ENCODE results near the gene FREY1. TPM values are rescaled to one million over a fixed set of nuclear protein-coding genes. Genes with fewer than 3 reads are reported as not detected.

FREY1 gene
- total and polyA plus RNA-seq, 9 of the 15 experiments (the other 6 are each of a cell fraction or from before 2014, with no cell fraction given) = 0.25 to 1.5 (median 1.1) TPM; not detected in 5

DNA sequence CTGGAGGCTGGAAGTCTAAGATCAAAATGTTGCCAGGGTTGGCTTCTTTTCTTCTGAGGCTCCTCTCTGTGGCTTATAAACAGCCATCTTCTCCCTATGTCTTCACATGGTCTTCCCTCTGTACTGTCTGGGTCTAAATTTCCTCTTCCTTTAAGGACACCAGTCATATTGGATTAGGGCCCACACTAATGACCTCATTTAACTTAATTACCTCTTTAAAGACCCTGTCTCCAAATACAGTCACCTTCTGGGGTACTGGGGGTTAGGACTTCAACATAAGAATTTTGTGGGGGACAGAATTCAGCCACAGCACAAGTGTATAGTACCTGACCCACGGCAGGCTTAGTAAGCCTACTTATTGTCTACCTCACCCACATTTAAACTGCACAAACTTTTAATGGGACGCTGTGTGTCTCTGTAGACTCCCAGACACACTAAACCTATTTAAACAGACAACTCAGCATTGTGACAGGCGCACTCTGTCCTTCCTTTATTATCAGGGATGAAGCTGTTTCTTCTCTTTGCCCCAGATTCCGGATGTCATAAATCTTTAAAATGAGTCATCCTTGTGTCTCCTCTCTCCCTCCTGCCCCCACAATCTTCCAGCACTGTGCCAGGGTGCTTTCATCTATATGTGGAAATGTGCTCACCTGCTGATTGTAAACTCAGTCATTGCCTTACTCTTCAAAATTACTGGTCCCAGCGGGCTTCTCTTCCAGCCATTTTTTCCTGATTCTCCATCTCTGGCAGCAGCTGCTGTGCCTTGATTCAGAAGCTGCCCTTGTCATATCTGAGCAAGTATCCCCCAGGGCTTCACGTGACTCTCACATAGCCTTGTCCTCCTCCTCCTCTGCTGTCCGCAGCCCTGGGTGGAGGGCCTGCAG lies 27.0 kb downstream of the FREY1 start (continued):
- peak; percentile 58 for TF ChIP-seq MAFG (tag; conservative IDR thresholded peaks at IDR 0.05)
- peak; percentile 58 for TF ChIP-seq TCF3 (CRISPR knock-in tag; IDR thresholded peaks at IDR 0.05)
- TF ChIP-seq ZNF143 (CRISPR knock-in tag; IDR thresholded peaks at IDR 0.05) = no peak
- TF ChIP-seq GABPA (tag; conservative IDR thresholded peaks at IDR 0.05; ENCODE audit: low read depth) = no peak; the same call in 1 of the 2 replicates
- TF ChIP-seq, protein P1, sequence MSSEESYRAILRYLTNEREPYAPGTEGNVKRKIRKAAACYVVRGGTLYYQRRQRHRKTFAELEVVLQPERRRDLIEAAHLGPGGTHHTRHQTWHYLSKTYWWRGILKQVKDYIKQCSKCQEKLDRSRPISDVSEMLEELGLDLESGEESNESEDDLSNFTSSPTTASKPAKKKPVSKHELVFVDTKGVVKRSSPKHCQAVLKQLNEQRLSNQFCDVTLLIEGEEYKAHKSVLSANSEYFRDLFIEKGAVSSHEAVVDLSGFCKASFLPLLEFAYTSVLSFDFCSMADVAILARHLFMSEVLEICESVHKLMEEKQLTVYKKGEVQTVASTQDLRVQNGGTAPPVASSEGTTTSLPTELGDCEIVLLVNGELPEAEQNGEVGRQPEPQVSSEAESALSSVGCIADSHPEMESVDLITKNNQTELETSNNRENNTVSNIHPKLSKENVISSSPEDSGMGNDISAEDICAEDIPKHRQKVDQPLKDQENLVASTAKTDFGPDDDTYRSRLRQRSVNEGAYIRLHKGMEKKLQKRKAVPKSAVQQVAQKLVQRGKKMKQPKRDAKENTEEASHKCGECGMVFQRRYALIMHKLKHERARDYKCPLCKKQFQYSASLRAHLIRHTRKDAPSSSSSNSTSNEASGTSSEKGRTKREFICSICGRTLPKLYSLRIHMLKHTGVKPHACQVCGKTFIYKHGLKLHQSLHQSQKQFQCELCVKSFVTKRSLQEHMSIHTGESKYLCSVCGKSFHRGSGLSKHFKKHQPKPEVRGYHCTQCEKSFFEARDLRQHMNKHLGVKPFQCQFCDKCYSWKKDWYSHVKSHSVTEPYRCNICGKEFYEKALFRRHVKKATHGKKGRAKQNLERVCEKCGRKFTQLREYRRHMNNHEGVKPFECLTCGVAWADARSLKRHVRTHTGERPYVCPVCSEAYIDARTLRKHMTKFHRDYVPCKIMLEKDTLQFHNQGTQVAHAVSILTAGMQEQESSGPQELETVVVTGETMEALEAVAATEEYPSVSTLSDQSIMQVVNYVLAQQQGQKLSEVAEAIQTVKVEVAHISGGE (CRISPR knock-in tag; IDR thresholded peaks at IDR 0.05) = no peak
- no peak for TF ChIP-seq ZBED1 (IDR thresholded peaks at IDR 0.05)
- no peak for TF ChIP-seq POLR2A (conservative IDR thresholded peaks at IDR 0.05)
- no peak for TF ChIP-seq MYBL2 (IDR thresholded peaks at IDR 0.05; ENCODE audit: low read depth)
- TF ChIP-seq MYBL2 (CRISPR knock-in tag; IDR thresholded peaks at IDR 0.05; ENCODE audit: borderline replicate concordance) = no peak
- no peak for TF ChIP-seq KLF13 (tag; IDR thresholded peaks at IDR 0.05; ENCODE audit: borderline replicate concordance, low read depth)
- TF ChIP-seq, protein P2, sequence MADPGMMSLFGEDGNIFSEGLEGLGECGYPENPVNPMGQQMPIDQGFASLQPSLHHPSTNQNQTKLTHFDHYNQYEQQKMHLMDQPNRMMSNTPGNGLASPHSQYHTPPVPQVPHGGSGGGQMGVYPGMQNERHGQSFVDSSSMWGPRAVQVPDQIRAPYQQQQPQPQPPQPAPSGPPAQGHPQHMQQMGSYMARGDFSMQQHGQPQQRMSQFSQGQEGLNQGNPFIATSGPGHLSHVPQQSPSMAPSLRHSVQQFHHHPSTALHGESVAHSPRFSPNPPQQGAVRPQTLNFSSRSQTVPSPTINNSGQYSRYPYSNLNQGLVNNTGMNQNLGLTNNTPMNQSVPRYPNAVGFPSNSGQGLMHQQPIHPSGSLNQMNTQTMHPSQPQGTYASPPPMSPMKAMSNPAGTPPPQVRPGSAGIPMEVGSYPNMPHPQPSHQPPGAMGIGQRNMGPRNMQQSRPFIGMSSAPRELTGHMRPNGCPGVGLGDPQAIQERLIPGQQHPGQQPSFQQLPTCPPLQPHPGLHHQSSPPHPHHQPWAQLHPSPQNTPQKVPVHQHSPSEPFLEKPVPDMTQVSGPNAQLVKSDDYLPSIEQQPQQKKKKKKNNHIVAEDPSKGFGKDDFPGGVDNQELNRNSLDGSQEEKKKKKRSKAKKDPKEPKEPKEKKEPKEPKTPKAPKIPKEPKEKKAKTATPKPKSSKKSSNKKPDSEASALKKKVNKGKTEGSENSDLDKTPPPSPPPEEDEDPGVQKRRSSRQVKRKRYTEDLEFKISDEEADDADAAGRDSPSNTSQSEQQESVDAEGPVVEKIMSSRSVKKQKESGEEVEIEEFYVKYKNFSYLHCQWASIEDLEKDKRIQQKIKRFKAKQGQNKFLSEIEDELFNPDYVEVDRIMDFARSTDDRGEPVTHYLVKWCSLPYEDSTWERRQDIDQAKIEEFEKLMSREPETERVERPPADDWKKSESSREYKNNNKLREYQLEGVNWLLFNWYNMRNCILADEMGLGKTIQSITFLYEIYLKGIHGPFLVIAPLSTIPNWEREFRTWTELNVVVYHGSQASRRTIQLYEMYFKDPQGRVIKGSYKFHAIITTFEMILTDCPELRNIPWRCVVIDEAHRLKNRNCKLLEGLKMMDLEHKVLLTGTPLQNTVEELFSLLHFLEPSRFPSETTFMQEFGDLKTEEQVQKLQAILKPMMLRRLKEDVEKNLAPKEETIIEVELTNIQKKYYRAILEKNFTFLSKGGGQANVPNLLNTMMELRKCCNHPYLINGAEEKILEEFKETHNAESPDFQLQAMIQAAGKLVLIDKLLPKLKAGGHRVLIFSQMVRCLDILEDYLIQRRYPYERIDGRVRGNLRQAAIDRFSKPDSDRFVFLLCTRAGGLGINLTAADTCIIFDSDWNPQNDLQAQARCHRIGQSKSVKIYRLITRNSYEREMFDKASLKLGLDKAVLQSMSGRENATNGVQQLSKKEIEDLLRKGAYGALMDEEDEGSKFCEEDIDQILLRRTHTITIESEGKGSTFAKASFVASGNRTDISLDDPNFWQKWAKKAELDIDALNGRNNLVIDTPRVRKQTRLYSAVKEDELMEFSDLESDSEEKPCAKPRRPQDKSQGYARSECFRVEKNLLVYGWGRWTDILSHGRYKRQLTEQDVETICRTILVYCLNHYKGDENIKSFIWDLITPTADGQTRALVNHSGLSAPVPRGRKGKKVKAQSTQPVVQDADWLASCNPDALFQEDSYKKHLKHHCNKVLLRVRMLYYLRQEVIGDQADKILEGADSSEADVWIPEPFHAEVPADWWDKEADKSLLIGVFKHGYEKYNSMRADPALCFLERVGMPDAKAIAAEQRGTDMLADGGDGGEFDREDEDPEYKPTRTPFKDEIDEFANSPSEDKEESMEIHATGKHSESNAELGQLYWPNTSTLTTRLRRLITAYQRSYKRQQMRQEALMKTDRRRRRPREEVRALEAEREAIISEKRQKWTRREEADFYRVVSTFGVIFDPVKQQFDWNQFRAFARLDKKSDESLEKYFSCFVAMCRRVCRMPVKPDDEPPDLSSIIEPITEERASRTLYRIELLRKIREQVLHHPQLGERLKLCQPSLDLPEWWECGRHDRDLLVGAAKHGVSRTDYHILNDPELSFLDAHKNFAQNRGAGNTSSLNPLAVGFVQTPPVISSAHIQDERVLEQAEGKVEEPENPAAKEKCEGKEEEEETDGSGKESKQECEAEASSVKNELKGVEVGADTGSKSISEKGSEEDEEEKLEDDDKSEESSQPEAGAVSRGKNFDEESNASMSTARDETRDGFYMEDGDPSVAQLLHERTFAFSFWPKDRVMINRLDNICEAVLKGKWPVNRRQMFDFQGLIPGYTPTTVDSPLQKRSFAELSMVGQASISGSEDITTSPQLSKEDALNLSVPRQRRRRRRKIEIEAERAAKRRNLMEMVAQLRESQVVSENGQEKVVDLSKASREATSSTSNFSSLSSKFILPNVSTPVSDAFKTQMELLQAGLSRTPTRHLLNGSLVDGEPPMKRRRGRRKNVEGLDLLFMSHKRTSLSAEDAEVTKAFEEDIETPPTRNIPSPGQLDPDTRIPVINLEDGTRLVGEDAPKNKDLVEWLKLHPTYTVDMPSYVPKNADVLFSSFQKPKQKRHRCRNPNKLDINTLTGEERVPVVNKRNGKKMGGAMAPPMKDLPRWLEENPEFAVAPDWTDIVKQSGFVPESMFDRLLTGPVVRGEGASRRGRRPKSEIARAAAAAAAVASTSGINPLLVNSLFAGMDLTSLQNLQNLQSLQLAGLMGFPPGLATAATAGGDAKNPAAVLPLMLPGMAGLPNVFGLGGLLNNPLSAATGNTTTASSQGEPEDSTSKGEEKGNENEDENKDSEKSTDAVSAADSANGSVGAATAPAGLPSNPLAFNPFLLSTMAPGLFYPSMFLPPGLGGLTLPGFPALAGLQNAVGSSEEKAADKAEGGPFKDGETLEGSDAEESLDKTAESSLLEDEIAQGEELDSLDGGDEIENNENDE (IDR thresholded peaks at IDR 0.05; ENCODE audit: low read depth, low read length) = no peak
- no peak for TF ChIP-seq ZNF224 (CRISPR knock-in tag; IDR thresholded peaks at IDR 0.05)

All from K562 (cell line).